Psoas muscle (tissue), 8 donors: Measurements from ENCODE around the gene SLC39A1. TPM values are rescaled to one million over a fixed set of nuclear protein-coding genes. Genes with fewer than 3 reads are reported as not detected.

ENCODE experiments used
- ATAC-seq, 4 donors: fragments of 200-7000 bp; cut with Tn5 transposase; one replicate each; pipeline ENCODE4 v1.9.1; 2020; ENCODE audit warnings: moderate library complexity in 3 of 4, mild to moderate bottlenecking in 2 of 4
- DNase-seq, 2 donors: peaks; one replicate each; pipeline ENCODE4 v3.0.0-alpha.2; 2020
- H3K27ac ChIP-seq: fragments of 200-600 bp; one replicate; pipeline ENCODE4 v1.8.0; 2022
- H3K27me3 ChIP-seq, 3 donors: fragments of 200-600 bp in 1 of 3; one replicate each; pipeline versions ENCODE4 v1.6.1 to v1.8.0; 2013 to 2022; ENCODE audit warnings: low read length in 2 of 3, mild to moderate bottlenecking in 2 of 3, moderate library complexity in 1 of 3; ENCODE audit not compliant: insufficient read depth in 3 of 3
- H3K36me3 ChIP-seq, 2 donors: fragments of 200-600 bp in 1 of 2; one replicate each; pipeline versions ENCODE4 v1.6.1 to v1.8.0; 2013 to 2022; ENCODE audit warnings: low read depth in 1 of 2, mild to moderate bottlenecking in 1 of 2, moderate library complexity in 1 of 2; ENCODE audit not compliant: insufficient read depth in 1 of 2
- H3K4me1 ChIP-seq: fragments of 200-600 bp; one replicate; pipeline ENCODE4 v1.8.0; 2022
- H3K4me3 ChIP-seq: fragments of 200-600 bp; one replicate; pipeline ENCODE4 v1.8.0; 2022; ENCODE audit warnings: mild to moderate bottlenecking
- H3K9me3 ChIP-seq: fragments of 200-600 bp; one replicate; pipeline ENCODE4 v1.8.0; 2022
- WGBS, 3 donors: extraction: QIAGEN DNeasy Blood & Tissue Kit; methylation state at CpG; one replicate each; pipeline versions ENCODE4 v1.1.6 to v1.1.7; 2013; 5-methylcytosine and 5-hydroxymethylcytosine counted together
- intact Hi-C, 2 donors: fragments of 100-400 bp; cut with DNase I; formaldehyde crosslinking; loops; one replicate each; pipeline versions ENCODE4 v1.11.0 to v1.14.2; 2022
- polyA plus RNA-seq, 3 donors: library from polyadenylated mRNA; stranded (reverse); fragments of 200-250 nt; gene quantifications; one replicate each; pipeline ENCODE4 v1.2.3, GENCODE V29; 2013
- total RNA-seq, 4 donors: library from RNA; stranded (reverse); fragmentation: NEBNext Ultra II Directional in 2 of 4; extraction: Animal tissue kit (Norgen Biotek cat#: 25700) in 2 of 4; gene quantifications; one replicate each; pipeline versions ENCODE4 v1.2.1 to v1.2.4, GENCODE V29; 2021 to 2023
- TF ChIP-seq, protein P1 (sequence below): fragments of 200-600 bp; IDR thresholded peaks from one replicate; pipeline ENCODE4 v1.8.0; 2022; ENCODE audit warnings: antibody characterized with exemption
- donor health status: healthy with polysubstance abuse.
- donor health status: DM: no; HTN: no; CAD: no; lungs with moderate emphysema.
- donor health status: Bipolar disorder and iron deficiency.
- donor health status: healthy.
- donor health status: DM: yes; HTN: yes; CAD: no.
- donor health status: DM: no; HTN: no; CAD: no.
- donor health status: DM: no; HTN: no; CAD: no.
- donor health status: DM: yes; HTN: yes; CAD: no.

Gene SLC39A1
- total and polyA plus RNA-seq, 7 donors: 21.9 to 85.3 (median 46.7) TPM

DNA sequence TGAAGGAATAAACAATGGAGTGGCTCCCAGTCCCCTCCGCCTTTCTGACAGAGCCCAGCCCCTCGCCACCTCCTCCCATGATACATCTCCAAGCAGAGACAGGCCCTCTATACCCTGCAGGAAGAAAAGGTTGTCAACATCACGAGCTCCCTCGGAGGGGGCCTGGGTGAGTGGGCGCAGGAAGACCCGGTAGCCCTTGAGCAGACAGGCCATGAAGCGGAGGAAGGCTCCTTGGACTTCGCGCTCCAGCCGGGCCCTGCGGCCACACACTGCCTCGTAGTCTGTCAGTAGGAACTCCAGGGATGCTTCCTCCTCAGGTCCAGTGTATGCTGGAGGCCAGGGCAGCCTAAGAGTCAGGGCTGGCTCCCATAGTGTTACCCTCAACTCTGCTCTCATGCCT lies 23.9 kb downstream of the SLC39A1 start:
- no peak overlapping the region for H3K27ac ChIP-seq
- peaks cover 8% of the 10 kb centered on the region for H3K4me1 ChIP-seq
- H3K4me3 ChIP-seq: no peak overlapping the region
- no peaks in the 10 kb centered on the region for H3K9me3 ChIP-seq
- intact Hi-C loops: no loop called here
- no peaks in the 10 kb centered on the region for H3K27me3 ChIP-seq
- TF ChIP-seq, protein P1, sequence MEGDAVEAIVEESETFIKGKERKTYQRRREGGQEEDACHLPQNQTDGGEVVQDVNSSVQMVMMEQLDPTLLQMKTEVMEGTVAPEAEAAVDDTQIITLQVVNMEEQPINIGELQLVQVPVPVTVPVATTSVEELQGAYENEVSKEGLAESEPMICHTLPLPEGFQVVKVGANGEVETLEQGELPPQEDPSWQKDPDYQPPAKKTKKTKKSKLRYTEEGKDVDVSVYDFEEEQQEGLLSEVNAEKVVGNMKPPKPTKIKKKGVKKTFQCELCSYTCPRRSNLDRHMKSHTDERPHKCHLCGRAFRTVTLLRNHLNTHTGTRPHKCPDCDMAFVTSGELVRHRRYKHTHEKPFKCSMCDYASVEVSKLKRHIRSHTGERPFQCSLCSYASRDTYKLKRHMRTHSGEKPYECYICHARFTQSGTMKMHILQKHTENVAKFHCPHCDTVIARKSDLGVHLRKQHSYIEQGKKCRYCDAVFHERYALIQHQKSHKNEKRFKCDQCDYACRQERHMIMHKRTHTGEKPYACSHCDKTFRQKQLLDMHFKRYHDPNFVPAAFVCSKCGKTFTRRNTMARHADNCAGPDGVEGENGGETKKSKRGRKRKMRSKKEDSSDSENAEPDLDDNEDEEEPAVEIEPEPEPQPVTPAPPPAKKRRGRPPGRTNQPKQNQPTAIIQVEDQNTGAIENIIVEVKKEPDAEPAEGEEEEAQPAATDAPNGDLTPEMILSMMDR: no peak
- no peak for ATAC-seq
- DNase-seq: no peak
- WGBS, 3 donors: 91 to 94% (median 93%) methylated on average over 12 of the region's 12 CpGs
- H3K36me3 ChIP-seq: peaks cover 9 to 85% of the 10 kb centered on the region in 2 donors

DNA sequence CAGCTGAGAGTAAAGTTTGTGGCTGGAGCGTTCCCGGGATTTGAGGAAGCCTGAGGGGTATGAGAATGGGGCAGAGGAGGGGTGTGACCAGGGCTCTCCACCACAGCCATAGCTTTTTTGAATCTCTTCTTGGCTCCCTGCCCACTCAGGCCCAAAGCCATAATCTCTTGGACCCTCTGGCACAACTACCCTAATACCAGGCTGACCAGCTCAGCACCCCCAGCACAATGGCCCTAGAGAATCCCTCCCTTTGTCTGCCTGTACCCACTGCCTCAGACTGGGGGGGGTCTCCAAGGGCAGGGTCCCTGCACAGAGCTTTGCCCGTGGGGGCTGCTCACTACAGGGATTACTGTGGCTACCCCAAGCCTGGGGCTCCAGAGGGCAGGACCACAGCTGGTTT lies 24.3 kb downstream of the SLC39A1 start:
- H3K4me3 ChIP-seq: no peak overlapping the region
- H3K27ac ChIP-seq: no peak overlapping the region
- no peak for DNase-seq
- TF ChIP-seq, protein P1: no peak
- intact Hi-C loops: no loop called here
- H3K4me1 ChIP-seq: peaks cover 5% of the 10 kb centered on the region
- WGBS, 3 donors: 70 to 73% (median 71%) methylated on average over 3 of the region's 3 CpGs
- peaks cover 9 to 90% of the 10 kb centered on the region in 2 donors for H3K36me3 ChIP-seq
- ATAC-seq: no peak
- no peaks in the 10 kb centered on the region for H3K27me3 ChIP-seq
- H3K9me3 ChIP-seq: no peaks in the 10 kb centered on the region

- H3K4me1 ChIP-seq: no peaks in the 10 kb centered on the region
- TF ChIP-seq, protein P1: no peak
- DNase-seq: no peak
- H3K9me3 ChIP-seq: no peaks in the 10 kb centered on the region
- no peak for ATAC-seq
- peaks cover 8 to 98% of the 10 kb centered on the region in 2 donors for H3K36me3 ChIP-seq
- H3K27me3 ChIP-seq: no peaks in the 10 kb centered on the region
- no peak overlapping the region for H3K27ac ChIP-seq
- 96 to 97% (median 97%) methylated on average over 10 of the region's 10 CpGs for WGBS, 3 donors
- no peak overlapping the region for H3K4me3 ChIP-seq
- intact Hi-C loops: no loop called here
These were observed 26.0 kb downstream of the SLC39A1 start for GRCh38 chr1:153937331-153937730.

DNA sequence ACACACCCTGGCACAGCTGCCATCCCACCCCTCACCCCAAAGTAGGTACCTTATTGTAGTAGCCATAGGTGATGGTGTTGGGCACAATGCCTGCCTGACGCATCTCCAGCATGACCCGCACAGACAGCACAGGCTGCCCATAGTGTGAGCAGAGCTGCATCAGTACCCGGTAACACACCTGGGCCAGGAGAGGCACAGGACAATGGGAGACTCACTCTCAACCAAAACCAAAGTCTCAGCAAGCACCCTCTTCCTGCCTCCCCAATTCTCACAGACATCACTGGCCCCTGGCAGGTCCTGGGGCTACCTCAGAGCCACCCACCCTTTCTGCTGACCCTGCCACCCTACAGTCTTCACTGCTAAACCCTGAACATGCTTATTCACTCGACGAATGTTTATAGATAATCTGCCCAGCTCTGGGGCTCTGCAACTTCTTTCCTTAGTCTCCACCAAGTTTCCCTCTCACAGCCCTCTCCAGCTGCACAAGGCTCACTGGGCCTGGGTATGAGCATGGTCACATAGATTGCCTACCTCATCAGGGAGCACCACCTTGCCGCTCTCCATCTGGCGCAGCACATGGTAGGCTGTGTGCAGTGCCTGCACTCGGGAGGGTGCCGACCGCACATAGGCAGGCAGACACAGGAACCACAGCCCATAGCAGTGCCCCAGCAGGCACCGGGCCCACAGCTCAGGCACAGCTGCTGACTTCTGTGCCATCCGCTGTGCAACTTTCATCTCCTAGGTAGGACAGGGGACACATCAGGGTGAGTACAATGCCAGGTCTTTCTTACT lies 27.1 kb downstream of the SLC39A1 start:
- H3K36me3 ChIP-seq: peaks cover 12 to 100% of the 10 kb centered on the region in 2 donors
- TF ChIP-seq, protein P1: no peak
- H3K27ac ChIP-seq: no peak overlapping the region
- H3K9me3 ChIP-seq: no peaks in the 10 kb centered on the region
- intact Hi-C loops: no loop called here
- no peaks in the 10 kb centered on the region for H3K4me1 ChIP-seq
- DNase-seq (no peak), ATAC-seq (no peak)
- 94 to 98% (median 95%) methylated on average over 12 of the region's 12 CpGs for WGBS, 3 donors
- H3K4me3 ChIP-seq: no peak overlapping the region
- no peaks in the 10 kb centered on the region for H3K27me3 ChIP-seq
